GM18870 (cell line): Measurements from ENCODE around the gene LIN52.

Source experiments
- ATAC-seq: cut with Tn5 transposase; IDR thresholded peaks from one replicate; pipeline ENCODE4 v1.9.1; 2021; ENCODE audit warnings: moderate library complexity; ENCODE audit not compliant: unreplicated experiment

LIN52 gene

GRCh38 chr14:74179856-74180255, 95.1 kb downstream of the LIN52 start:
- no peak for ATAC-seq

- ATAC-seq, result no peak
Measured at GRCh38 chr14:74190927-74191575, 106.3 kb downstream of the LIN52 start.

DNA sequence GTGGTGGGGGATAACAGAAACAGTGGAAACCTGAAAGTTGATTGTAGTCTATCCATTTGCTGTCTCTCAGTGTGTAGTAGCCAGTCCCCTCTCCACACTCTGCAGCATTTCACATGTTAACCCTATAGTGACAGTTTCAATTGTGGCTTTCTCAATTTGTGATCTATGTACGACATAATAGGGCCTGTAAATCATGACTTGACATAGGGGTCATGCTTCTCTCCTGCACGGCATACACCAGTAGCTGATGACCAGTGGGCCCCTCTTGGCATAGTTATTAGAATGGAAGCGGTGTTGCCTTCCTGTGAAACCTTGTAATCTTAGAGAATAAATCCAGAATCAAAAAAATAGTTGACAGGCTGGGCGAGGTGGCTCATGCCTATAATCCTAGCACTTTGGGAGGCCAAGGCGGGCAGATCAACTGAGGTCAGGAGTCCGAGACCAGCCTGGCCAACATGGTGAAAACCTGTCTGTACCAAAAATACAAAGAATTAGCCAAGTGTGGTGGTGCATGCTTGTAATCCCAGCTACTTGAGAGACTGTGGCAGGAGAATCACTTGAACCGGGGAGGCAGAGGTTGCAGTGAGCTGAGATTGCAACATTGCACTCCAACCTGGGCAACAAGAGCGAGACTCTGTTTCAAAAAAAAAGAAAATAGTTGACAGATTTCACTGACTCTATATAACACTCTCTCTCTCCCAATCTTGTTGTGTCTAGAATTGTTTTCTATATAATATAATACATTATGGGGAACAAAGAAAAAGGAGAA, 109.9 kb downstream of the LIN52 start:
- no peak for ATAC-seq

- no peak for ATAC-seq
Measured at GRCh38 chr14:74195623-74196022, 110.9 kb downstream of the LIN52 start.

DNA sequence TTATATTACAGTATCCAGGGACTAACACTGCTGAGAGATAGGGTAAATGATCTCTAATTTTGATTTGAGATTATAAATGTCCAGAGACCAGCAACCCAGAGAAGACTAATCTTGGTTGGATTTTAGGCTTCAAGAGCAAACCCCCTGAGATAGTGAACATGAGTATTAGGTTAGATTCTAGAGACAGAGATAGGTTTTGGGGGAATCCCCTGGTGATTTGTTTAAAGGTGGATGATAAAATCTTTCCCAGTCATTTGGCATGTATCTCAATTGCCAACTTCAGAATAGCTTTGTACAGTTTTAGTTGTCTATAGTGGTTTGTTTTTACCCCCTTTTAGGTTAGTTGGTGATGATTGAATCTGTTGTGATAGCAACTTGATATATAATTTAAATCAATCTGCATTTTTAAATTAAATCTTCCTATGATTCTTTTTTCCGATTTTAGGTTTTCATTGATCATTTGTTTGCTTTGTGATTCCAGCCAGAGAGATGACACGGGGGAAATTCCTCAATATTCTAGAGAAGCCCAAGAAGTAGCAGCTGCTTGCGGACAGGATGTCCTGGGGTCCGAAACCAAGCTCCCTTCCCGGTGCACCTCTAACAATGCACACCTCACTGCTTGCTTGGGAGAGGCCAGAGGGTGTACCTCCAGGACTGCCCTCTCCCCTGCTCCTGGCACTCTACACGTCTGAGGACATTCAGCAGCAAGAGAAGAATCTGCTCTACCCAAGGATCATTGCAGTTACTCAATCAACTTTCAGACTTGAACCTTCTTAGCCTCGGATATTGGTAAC, 113.9 kb downstream of the LIN52 start:
- no peak for ATAC-seq

GRCh38 chr14:74202113-74202512, 117.4 kb downstream of the LIN52 start:
- no peak for ATAC-seq

GRCh38 chr14:74203639-74204038, 118.9 kb downstream of the LIN52 start:
- ATAC-seq, result no peak

GRCh38 chr14:74204491-74204890, 119.7 kb downstream of the LIN52 start:
- no peak for ATAC-seq

GRCh38 chr14:74205882-74206281, 121.1 kb downstream of the LIN52 start:
- ATAC-seq, result no peak

GRCh38 chr14:74207943-74208342, 123.2 kb downstream of the LIN52 start:
- no peak for ATAC-seq

GRCh38 chr14:74208642-74209041, 123.9 kb downstream of the LIN52 start:
- ATAC-seq, result no peak

GRCh38 chr14:74211945-74212580, 127.3 kb downstream of the LIN52 start:
- ATAC-seq, result no peak

DNA sequence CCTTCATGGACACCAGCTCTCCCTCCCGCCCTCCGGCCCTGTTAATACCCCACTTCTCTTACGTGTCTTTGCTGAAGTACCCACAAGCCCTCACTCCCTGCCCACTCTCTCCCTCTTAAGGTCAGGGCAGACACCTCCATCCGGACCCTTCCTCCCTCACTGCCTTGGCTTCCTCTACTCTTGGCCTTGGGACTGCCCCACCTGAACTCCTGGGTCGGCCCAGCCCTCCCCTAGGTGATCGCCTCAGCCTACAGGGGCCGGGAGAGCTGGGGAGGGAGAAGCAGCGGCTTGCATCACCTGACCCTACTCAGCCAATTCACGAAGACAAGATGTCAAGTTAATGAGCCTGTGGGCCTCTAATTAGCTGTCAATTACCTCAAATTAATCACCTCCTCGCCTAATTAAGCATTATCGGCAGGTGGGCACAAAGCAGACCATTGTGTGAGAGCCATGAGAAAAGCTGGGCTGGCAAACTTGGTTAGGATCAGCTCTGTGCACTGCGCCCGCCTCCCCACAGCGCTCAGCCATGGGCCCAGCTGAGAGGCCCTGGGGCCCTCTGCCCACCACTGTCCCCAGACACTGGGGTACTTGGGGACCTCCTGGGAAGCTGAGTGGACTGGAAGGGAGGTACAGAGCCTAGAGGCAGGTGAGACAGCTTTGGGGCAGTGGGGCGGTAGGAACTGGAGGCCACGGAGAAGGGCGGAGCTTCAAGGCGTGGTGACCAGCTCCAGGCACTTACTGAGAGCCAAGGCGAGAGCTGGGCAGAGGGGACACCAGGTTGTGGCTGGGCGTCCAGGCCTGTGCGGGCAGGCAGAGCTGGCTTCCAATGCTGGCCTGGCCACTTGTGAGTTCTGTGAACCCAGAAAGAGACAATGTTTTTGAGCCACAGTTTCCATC, 129.4 kb downstream of the LIN52 start:
- ATAC-seq, result no peak

DNA sequence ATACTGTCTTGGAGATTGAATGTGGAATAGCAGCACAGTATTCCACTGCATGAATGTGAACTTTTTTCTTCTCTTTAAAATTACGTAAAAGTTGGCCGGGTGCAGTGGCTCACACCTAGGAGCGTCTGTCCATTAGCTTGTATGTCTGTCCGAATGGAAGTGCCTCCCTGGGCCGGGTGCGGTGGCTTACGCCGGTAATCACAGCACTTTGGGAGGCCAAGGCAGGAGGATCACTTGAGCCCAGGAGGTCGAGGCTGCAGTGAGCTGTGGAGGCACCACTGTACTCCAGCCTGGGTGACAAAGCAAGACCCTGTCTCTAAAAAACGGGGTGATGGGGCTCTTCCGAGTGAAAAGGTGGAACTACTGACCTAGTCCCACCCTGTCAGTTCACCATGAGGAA, 131.9 kb downstream of the LIN52 start:
- no peak for ATAC-seq

- no peak for ATAC-seq
Measured at GRCh38 chr14:74217672-74218448, 133.1 kb downstream of the LIN52 start.

DNA sequence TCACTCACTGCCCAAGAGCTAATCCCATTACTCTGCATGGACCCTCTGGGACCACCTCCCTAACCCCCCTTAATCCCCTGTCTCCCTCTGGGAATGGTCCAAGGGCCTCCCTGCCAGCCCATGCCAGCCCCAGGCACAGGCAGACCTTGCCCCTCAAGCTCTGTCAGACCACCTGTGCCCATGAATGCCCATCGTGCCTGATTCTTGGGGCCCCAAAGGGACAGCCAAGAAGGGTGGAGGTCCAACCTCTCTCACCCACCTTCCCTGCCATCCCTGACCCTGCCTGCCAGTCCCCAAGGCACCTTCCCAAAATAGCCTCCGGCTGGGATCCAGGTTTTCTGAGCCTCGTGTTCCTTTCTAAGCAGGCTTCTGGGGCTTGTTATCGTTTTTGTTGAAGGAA, 133.7 kb downstream of the LIN52 start:
- ATAC-seq, result no peak

DNA sequence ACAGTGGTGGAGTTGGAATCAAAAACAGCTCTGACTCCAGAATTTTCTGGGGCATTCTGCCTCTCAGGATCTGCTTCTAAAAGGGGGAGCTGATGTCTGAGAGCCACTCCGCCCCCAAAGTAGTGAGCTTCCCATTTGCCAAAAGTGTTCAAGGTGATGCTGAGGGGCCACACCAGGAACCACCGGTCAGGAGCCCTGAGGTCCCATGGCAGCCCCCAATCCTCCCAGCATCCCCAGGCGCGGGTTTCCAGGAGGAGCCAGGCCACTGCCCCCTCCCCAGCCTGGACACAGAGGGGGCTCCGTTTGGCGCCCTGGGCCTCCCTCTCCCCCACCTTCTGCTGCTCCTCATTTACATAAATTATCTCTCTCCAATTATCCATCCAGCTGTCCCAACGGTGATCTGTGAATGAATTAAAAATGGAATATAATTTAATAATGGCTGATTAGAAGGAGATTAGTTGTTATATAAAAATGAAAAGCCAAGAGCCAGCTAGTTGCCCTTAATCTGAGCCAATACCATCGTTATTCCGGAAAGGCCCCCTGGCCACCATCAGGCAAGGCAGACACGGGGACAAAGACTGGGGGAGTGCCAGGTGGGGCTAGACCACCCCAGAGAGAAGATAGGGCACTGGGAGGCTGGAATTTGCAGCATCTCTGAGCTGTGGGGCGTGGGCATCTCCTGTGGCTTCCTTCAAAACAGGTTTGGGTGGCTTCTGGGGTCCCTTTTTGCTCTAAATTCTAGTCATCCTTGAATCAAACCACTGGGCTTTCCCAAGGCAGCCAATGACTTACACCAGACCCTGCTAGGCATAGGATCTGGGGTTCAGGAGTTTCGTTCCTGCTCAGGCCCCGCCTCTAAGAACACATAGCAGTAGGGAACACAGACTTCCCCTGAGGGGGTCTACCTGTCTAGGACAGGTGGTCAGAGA, 134.8 kb downstream of the LIN52 start:
- no peak for ATAC-seq

GRCh38 chr14:74220991-74221390, 136.2 kb downstream of the LIN52 start:
- no peak for ATAC-seq

DNA sequence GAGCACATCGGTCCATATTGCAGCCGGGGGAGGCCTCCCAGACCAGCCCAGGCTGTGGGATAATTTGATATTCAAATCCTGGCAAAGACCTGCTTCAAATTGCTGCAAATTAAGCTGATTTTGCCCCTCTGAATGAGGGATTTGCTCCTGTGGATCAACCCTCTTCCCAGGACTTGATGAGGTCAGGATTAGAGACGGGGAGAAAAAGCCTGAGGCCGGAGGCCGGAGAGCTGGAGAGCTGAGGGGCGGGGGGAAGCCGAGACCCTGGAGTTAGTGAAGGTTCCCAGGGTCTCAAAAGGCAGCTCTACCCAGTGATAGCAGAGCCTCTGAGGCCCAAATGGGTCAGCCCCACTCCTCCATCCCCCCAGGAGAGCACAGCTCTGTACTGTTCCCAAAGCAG, 137.0 kb downstream of the LIN52 start:
- ATAC-seq, result no peak
